Suprapubic skin (tissue), 4 donors: ENCODE data around the gene DZIP1. TPM values are rescaled to one million over a fixed set of nuclear protein-coding genes. Genes with fewer than 3 reads are reported as not detected.

Experiments used
- DNase-seq, 2 donors: peaks; one replicate each; pipeline ENCODE4 v3.0.0-alpha.2; 2019; ENCODE audit warnings: low spot score in 2 of 2
- H3K27ac ChIP-seq: fragments of 200-600 bp; sonication (generic); one replicate; pipeline ENCODE4 v1.5.1; 2019
- H3K27me3 ChIP-seq: fragments of 200-600 bp; sonication (generic); one replicate; pipeline ENCODE4 v1.5.1; 2019
- H3K36me3 ChIP-seq: fragments of 200-600 bp; sonication (generic); one replicate; pipeline ENCODE4 v1.5.1; 2019
- H3K4me1 ChIP-seq: fragments of 200-600 bp; sonication (generic); one replicate; pipeline ENCODE4 v1.5.1; 2019
- H3K4me3 ChIP-seq: fragments of 200-600 bp; sonication (generic); one replicate; pipeline ENCODE4 v1.5.1; 2019; ENCODE audit warnings: mild to moderate bottlenecking
- H3K9me3 ChIP-seq: fragments of 200-600 bp; sonication (generic); one replicate; pipeline ENCODE4 v1.5.1; 2019
- EP300 ChIP-seq: sonication (generic); formaldehyde crosslinking; IDR thresholded peaks from one replicate; pipeline ENCODE4 v1.6.1; 2017; ENCODE audit warnings: antibody characterized with exemption
- POLR2A ChIP-seq, 2 donors: fragments of 450-650 bp; IDR thresholded peaks; one replicate each; pipeline ENCODE4 v1.6.1; 2017; ENCODE audit warnings: antibody characterized with exemption in 2 of 2, mild to moderate bottlenecking in 2 of 2, moderate library complexity in 2 of 2
- POLR2AphosphoS5 ChIP-seq, 3 donors: sonication (generic); formaldehyde crosslinking; IDR thresholded peaks; one replicate each; pipeline ENCODE4 v1.6.1; 2017; ENCODE audit warnings: antibody characterized with exemption in 3 of 3
- WGBS: methylation state at CpG from one replicate; pipeline ENCODE4 v1.1.5; 2018; 5-methylcytosine and 5-hydroxymethylcytosine counted together
- total RNA-seq, 4 donors: library from RNA; depleted of rRNA; stranded (reverse); fragments of >200 nt; gene quantifications; one replicate each; pipeline ENCODE4 v1.1.0, GENCODE V29; 2016
- TF ChIP-seq, protein P1 (sequence below), 2 donors: fragments of 200-600 bp in 1 of 2; fragments of 450-650 bp in 1 of 2; sonication (generic) in 1 of 2; IDR thresholded peaks; one replicate each; pipeline ENCODE4 v1.5.1; 2016 to 2019; ENCODE audit warnings: antibody characterized with exemption in 2 of 2, mild to moderate bottlenecking in 1 of 2, moderate library complexity in 1 of 2

DZIP1 gene
- total RNA-seq, 4 donors from 2014 or later: 1.5 to 4.8 (median 3.4) TPM

GRCh38 chr13:95601906-95602305 is 42.6 kb downstream of the DZIP1 start:
- H3K36me3 ChIP-seq: peaks cover 3% of the 10 kb centered on the region
- H3K27ac ChIP-seq: no peak overlapping the region
- TF ChIP-seq EP300 (no peak), POLR2AphosphoS5 (IDR thresholded peaks at IDR 0.05) (no peak), POLR2A (IDR thresholded peaks at IDR 0.05) (no peak)
- TF ChIP-seq, protein P1, sequence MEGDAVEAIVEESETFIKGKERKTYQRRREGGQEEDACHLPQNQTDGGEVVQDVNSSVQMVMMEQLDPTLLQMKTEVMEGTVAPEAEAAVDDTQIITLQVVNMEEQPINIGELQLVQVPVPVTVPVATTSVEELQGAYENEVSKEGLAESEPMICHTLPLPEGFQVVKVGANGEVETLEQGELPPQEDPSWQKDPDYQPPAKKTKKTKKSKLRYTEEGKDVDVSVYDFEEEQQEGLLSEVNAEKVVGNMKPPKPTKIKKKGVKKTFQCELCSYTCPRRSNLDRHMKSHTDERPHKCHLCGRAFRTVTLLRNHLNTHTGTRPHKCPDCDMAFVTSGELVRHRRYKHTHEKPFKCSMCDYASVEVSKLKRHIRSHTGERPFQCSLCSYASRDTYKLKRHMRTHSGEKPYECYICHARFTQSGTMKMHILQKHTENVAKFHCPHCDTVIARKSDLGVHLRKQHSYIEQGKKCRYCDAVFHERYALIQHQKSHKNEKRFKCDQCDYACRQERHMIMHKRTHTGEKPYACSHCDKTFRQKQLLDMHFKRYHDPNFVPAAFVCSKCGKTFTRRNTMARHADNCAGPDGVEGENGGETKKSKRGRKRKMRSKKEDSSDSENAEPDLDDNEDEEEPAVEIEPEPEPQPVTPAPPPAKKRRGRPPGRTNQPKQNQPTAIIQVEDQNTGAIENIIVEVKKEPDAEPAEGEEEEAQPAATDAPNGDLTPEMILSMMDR (IDR thresholded peaks at IDR 0.05): no peak
- no peaks in the 10 kb centered on the region for H3K27me3 ChIP-seq
- WGBS: 88% methylated on average over 6 of the region's 6 CpGs
- no peaks in the 10 kb centered on the region for H3K9me3 ChIP-seq
- DNase-seq: no peak
- no peaks in the 10 kb centered on the region for H3K4me1 ChIP-seq
- no peak overlapping the region for H3K4me3 ChIP-seq

GRCh38 chr13:95601216-95601615 is 43.3 kb downstream of the DZIP1 start:
- 75% methylated on average over 1 of the region's 2 CpGs for WGBS

GRCh38 chr13:95596701-95597100 is 47.8 kb downstream of the DZIP1 start:
- DNase-seq: no peak
- Histone ChIP-seq H3K4me3 (no peak overlapping the region), H3K27me3 (no peaks in the 10 kb centered on the region), H3K27ac (no peak overlapping the region), H3K9me3 (no peaks in the 10 kb centered on the region), H3K36me3 (peaks cover 3% of the 10 kb centered on the region), H3K4me1 (no peaks in the 10 kb centered on the region)
- TF ChIP-seq POLR2AphosphoS5 (IDR thresholded peaks at IDR 0.05) (no peak), EP300 (no peak), POLR2A (IDR thresholded peaks at IDR 0.05) (no peak)
- TF ChIP-seq, protein P1 (IDR thresholded peaks at IDR 0.05): no peak
- WGBS: 73% methylated on average over 1 of the region's 1 CpG

More at GRCh38 chr13:95601216-95601615, 43.3 kb downstream of the DZIP1 start:
- no peaks in the 10 kb centered on the region for H3K4me1 ChIP-seq
- peaks cover 3% of the 10 kb centered on the region for H3K36me3 ChIP-seq
- H3K9me3 ChIP-seq: no peaks in the 10 kb centered on the region
- no peaks in the 10 kb centered on the region for H3K27me3 ChIP-seq
- no peak overlapping the region for H3K27ac ChIP-seq
- no peak for DNase-seq
- H3K4me3 ChIP-seq: no peak overlapping the region
- TF ChIP-seq, protein P1 (IDR thresholded peaks at IDR 0.05): no peak
- no peak for TF ChIP-seq EP300
- no peak for TF ChIP-seq POLR2A (IDR thresholded peaks at IDR 0.05)
- TF ChIP-seq POLR2AphosphoS5 (IDR thresholded peaks at IDR 0.05): no peak

GRCh38 chr13:95593462-95593861 is 51.0 kb downstream of the DZIP1 start:
- 79% methylated on average over 1 of the region's 1 CpG for WGBS
- H3K36me3 ChIP-seq: peaks cover 3% of the 10 kb centered on the region
- no peak for TF ChIP-seq POLR2A (IDR thresholded peaks at IDR 0.05)
- no peak for TF ChIP-seq POLR2AphosphoS5 (IDR thresholded peaks at IDR 0.05)
- TF ChIP-seq, protein P1 (IDR thresholded peaks at IDR 0.05): no peak
- no peak for TF ChIP-seq EP300
- H3K4me1 ChIP-seq: no peaks in the 10 kb centered on the region
- no peak overlapping the region for H3K4me3 ChIP-seq
- no peaks in the 10 kb centered on the region for H3K27me3 ChIP-seq
- no peak for DNase-seq
- no peaks in the 10 kb centered on the region for H3K9me3 ChIP-seq
- no peak overlapping the region for H3K27ac ChIP-seq

- Histone ChIP-seq H3K4me3 (no peak overlapping the region), H3K9me3 (no peaks in the 10 kb centered on the region), H3K36me3 (peaks cover 15% of the 10 kb centered on the region), H3K4me1 (no peaks in the 10 kb centered on the region), H3K27ac (no peak overlapping the region), H3K27me3 (no peaks in the 10 kb centered on the region)
- DNase-seq: no peak
- TF ChIP-seq, protein P1 (IDR thresholded peaks at IDR 0.05): no peak
- TF ChIP-seq POLR2A (IDR thresholded peaks at IDR 0.05) (no peak), POLR2AphosphoS5 (IDR thresholded peaks at IDR 0.05) (no peak), EP300 (no peak)
- 97% methylated on average over 2 of the region's 2 CpGs for WGBS
Observed at GRCh38 chr13:95588721-95589120, 55.8 kb downstream of the DZIP1 start.
